Adrenal gland (tissue), 12 donors: ENCODE measurements around the gene ECT2L. TPM values are rescaled to one million over a fixed set of nuclear protein-coding genes. Genes with fewer than 3 reads are reported as not detected.

Experiments
- DNase-seq, 7 donors: peaks; one replicate each; pipeline ENCODE4 v3.0.0-alpha.2; 2019 to 2020
- H3K27ac ChIP-seq, 5 donors: fragments of 200-600 bp; sonication (generic) in 4 of 5; 1 replicate in 3 of 5; 2 replicates in 2 of 5; pipeline versions ENCODE4 v1.5.1 to v1.8.0; 2016 to 2020; ENCODE audit warnings: mild to moderate bottlenecking in 1 of 5
- H3K27me3 ChIP-seq: fragments of 200-600 bp; 2 replicates; pipeline ENCODE4 v1.8.0; 2021
- H3K36me3 ChIP-seq, 2 donors: fragments of 200-600 bp; replicated peaks in 1 of 2; 1 replicate in 1 of 2; 2 replicates in 1 of 2; pipeline versions ENCODE4 v1.5.1 to v1.8.0; 2018 to 2022
- H3K4me1 ChIP-seq, 2 donors: fragments of 200-600 bp; replicated peaks in 1 of 2; 1 replicate in 1 of 2; 2 replicates in 1 of 2; pipeline versions ENCODE4 v1.5.1 to v1.8.0; 2018 to 2021
- H3K4me3 ChIP-seq, 4 donors: fragments of 200-600 bp; sonication (generic) in 3 of 4; one replicate each; pipeline ENCODE4 v1.5.1; 2016 to 2018
- H3K9me3 ChIP-seq, 3 donors: fragments of 200-600 bp; sonication (generic) in 1 of 3; replicated peaks in 1 of 3; 1 replicate in 2 of 3; 2 replicates in 1 of 3; pipeline versions ENCODE4 v1.5.1 to v1.8.0; 2016 to 2021
- POLR2A ChIP-seq, 2 donors: fragments of 450-650 bp; IDR thresholded peaks; one replicate each; pipeline ENCODE4 v1.6.1; 2017; ENCODE audit warnings: antibody characterized with exemption in 2 of 2, mild to moderate bottlenecking in 2 of 2, moderate library complexity in 1 of 2
- WGBS, 4 donors: extraction: QIAGEN DNeasy Blood & Tissue Kit in 2 of 4; methylation state at CpG; one replicate each; pipeline versions ENCODE4 v1.1.5 to v1.1.7; 2013 to 2017; 5-methylcytosine and 5-hydroxymethylcytosine counted together
- intact Hi-C, 2 donors: fragments of 100-400 bp; cut with DNase I; formaldehyde crosslinking; loops; one replicate each; pipeline versions ENCODE4 v1.14.1 to v1.15.0; 2022 to 2023
- polyA plus RNA-seq, 3 donors: library from polyadenylated mRNA; stranded (reverse); fragments of 200-250 nt in 2 of 3; fragments of 350-450 nt in 1 of 3; fragmentation: Illumina TruSeq in 1 of 3; extraction: RNeasy Lipid Tissue Mini Kit (QIAGEN cat#74804) in 1 of 3; gene quantifications; one replicate each; pipeline ENCODE4 v1.2.3, GENCODE V29; 2013 to 2014
- total RNA-seq, 9 donors: library from RNA; depleted of rRNA in 4 of 9; stranded (reverse); fragments of >200 nt in 4 of 9; fragments of 120-200 nt in 1 of 9; fragmentation: NEBNext Ultra II Directional in 1 of 9; extraction: Animal tissue kit (Norgen Biotek cat#: 25700) in 1 of 9; gene quantifications; one replicate each; pipeline versions ENCODE4 v1.1.0 to v1.2.4, GENCODE V29; 2013 to 2023
- TF ChIP-seq, protein P1 (sequence below), 6 experiments: fragments of 450-650 bp in 4 of 6; fragments of 200-600 bp in 2 of 6; sonication (generic) in 1 of 6; IDR thresholded peaks; 1 replicate in 5 of 6; 2 replicates in 1 of 6; pipeline versions ENCODE4 v1.5.1 to v1.8.0; 2016 to 2021; ENCODE audit warnings: antibody characterized with exemption in 6 of 6, mild to moderate bottlenecking in 2 of 6, moderate library complexity in 1 of 6
- donor health status: healthy with polysubstance abuse.
- donor health status: Bipolar disorder and iron deficiency.
- donor health status: DM: yes; HTN: yes; CAD: no.
- donor health status: DM: no; HTN: no; CAD: no.
- donor health status: DM: no; HTN: no; CAD: no.
- donor health status: DM: yes; HTN: yes; CAD: no.

Gene ECT2L
- total and polyA plus RNA-seq, 12 donors = 0.06 to 1.3 (median 0.20) TPM; not detected in 4

DNA sequence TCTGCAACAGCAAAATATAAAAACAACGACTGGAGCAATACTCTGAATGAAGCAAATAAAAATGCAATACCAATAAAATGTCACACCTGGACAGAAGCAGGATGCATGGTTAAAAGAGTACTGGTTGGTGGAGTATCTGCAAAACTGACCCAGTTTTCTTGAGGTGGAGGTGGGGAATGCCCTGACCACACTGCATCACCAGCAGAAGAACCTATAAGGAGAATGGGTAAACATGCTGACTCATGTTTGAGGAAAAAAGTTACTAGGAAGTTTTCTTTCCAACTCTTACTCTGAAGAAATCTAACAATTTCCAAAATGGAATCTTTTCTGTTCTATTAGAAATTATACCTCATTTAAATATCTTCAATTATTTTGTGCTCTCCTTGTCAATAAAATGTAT lies 148.5 kb downstream of the ECT2L start:
- intact Hi-C loops = no loop called here

DNA sequence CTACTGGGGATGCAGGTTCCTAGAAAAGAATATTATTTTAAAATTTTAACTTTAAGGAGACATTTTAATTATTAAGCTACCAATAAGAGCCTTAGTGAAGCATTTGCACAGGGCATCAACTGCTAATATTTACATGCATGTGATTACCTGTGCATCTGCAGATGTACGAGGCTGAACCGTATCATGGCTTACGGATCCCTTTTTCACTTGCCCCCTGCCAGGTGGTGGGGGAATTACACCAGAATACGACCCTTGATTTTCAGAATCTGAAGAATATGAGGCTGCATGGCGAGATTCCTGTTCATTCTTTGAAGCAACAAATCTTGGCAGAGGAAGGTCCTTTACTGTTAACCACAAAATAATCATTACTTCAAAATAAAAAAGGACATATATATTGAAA lies 149.5 kb downstream of the ECT2L start:
- Histone ChIP-seq H3K27ac (no peak overlapping the region), H3K36me3 (peaks cover 0 to 5% of the 10 kb centered on the region in 2 donors), H3K27me3 (no peaks in the 10 kb centered on the region), H3K4me1 (peaks cover 0 to 16% of the 10 kb centered on the region in 2 donors), H3K4me3 (no peak overlapping the region), H3K9me3 (no peaks in the 10 kb centered on the region)
- 94 to 97% (median 96%) methylated on average over 5 of the region's 5 CpGs for WGBS, 4 donors
- no peak for DNase-seq
- intact Hi-C loops = no loop called here
- TF ChIP-seq, protein P1, sequence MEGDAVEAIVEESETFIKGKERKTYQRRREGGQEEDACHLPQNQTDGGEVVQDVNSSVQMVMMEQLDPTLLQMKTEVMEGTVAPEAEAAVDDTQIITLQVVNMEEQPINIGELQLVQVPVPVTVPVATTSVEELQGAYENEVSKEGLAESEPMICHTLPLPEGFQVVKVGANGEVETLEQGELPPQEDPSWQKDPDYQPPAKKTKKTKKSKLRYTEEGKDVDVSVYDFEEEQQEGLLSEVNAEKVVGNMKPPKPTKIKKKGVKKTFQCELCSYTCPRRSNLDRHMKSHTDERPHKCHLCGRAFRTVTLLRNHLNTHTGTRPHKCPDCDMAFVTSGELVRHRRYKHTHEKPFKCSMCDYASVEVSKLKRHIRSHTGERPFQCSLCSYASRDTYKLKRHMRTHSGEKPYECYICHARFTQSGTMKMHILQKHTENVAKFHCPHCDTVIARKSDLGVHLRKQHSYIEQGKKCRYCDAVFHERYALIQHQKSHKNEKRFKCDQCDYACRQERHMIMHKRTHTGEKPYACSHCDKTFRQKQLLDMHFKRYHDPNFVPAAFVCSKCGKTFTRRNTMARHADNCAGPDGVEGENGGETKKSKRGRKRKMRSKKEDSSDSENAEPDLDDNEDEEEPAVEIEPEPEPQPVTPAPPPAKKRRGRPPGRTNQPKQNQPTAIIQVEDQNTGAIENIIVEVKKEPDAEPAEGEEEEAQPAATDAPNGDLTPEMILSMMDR (IDR thresholded peaks at IDR 0.05) = no peak
- TF ChIP-seq POLR2A (IDR thresholded peaks at IDR 0.05) = no peak

More for the DNA sequence above, 148.5 kb downstream of the ECT2L start:
- Histone ChIP-seq H3K9me3 (no peaks in the 10 kb centered on the region), H3K27ac (no peak overlapping the region), H3K27me3 (no peaks in the 10 kb centered on the region), H3K4me3 (no peak overlapping the region), H3K36me3 (peaks cover 0 to 5% of the 10 kb centered on the region in 2 donors), H3K4me1 (peaks cover 0 to 16% of the 10 kb centered on the region in 2 donors)
- no peak for DNase-seq
- TF ChIP-seq POLR2A (IDR thresholded peaks at IDR 0.05) = no peak
- TF ChIP-seq, protein P1 (IDR thresholded peaks at IDR 0.05) = no peak
- WGBS, 4 donors = 88 to 96% (median 93%) methylated on average over 1 of the region's 1 CpG

GRCh38 chr6:138948004-138948403 lies 152.1 kb downstream of the ECT2L start:
- no peak for TF ChIP-seq POLR2A (IDR thresholded peaks at IDR 0.05)
- TF ChIP-seq, protein P1 (IDR thresholded peaks at IDR 0.05) = no peak
- H3K27me3 ChIP-seq = no peaks in the 10 kb centered on the region
- H3K4me1 ChIP-seq = peaks cover 0 to 16% of the 10 kb centered on the region in 2 donors
- WGBS, 4 donors = 81 to 90% (median 87%) methylated on average over 2 of the region's 2 CpGs
- H3K9me3 ChIP-seq = no peaks in the 10 kb centered on the region
- H3K27ac ChIP-seq = no peak overlapping the region
- intact Hi-C loops = no loop called here
- DNase-seq = no peak
- H3K4me3 ChIP-seq = no peak overlapping the region
- peaks cover 0 to 3% of the 10 kb centered on the region in 2 donors for H3K36me3 ChIP-seq

DNA sequence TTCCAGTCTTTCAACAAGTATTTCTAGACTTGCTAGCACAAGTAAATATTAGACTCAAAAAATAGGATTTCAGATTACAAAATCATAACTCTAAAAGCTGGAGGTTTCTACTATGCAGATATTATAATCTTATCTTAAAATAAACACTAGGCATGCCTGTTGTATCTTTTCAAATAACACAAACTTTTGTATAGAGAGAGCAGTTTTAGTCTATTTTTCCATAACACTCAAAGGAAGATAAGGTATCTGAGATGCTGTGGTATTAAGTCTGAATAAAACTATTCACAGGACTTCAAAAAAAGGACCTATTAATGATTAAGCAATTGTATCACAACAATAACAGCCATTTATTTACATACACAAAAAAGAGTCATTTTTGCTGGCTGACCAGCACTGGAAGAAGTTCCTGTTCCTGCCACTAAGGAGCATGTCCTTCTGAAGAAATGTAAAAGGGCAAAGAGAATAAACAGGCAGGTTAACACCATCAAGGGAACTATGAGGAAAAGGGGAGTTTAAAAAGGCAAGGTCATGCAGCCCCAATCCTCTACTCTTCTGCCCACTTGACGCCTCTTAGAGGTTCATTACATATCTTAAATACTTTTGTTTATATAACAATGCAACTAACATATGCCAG lies 152.8 kb downstream of the ECT2L start:
- Histone ChIP-seq H3K9me3 (no peaks in the 10 kb centered on the region), H3K27me3 (no peaks in the 10 kb centered on the region), H3K36me3 (no peaks in the 10 kb centered on the region), H3K4me1 (peaks cover 0 to 16% of the 10 kb centered on the region in 2 donors), H3K4me3 (no peak overlapping the region), H3K27ac (no peak overlapping the region)
- no peak for DNase-seq
- 76 to 94% (median 80%) methylated on average over 1 of the region's 1 CpG for WGBS, 4 donors
- intact Hi-C loops = no loop called here
- no peak for TF ChIP-seq POLR2A (IDR thresholded peaks at IDR 0.05)
- TF ChIP-seq, protein P1 (IDR thresholded peaks at IDR 0.05) = peak in 3 of 6 experiments; percentile 16 to 22 (median 21)
